HL-60 (cell line): Measurements from ENCODE around the gene MAGI3.

Experiments
- GABPA ChIP-seq: IDR thresholded peaks from 2 replicates; pipeline ENCODE4 v1.6.1; 2012; ENCODE audit warnings: low read depth
- TF ChIP-seq, protein P1 (sequence below): IDR thresholded peaks from one replicate; pipeline ENCODE4 v1.5.1; 2011; ENCODE audit warnings: low read length, control low read depth, inconsistent platforms; ENCODE audit not compliant: insufficient read depth

DNA sequence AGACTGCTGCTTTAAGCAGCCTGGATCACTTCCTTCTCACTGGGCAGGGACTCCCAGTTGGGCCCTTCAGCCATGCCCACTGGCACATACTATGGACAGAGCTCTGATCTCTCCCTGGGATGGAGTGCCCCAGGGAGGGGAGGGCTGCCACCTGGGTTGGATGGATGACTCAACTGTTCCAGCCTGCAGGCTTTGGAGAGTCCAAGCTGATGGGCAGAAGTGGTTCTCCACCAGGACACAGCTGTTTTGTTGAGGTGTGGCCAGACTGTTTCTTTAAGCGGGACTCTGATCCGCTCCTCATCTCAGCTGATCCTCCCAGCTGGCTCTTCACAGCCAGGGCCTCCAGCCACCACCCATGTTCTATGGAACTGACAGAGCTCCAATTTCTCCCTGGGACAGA is 166.9 kb downstream of the MAGI3 start:
- TF ChIP-seq, protein P1, sequence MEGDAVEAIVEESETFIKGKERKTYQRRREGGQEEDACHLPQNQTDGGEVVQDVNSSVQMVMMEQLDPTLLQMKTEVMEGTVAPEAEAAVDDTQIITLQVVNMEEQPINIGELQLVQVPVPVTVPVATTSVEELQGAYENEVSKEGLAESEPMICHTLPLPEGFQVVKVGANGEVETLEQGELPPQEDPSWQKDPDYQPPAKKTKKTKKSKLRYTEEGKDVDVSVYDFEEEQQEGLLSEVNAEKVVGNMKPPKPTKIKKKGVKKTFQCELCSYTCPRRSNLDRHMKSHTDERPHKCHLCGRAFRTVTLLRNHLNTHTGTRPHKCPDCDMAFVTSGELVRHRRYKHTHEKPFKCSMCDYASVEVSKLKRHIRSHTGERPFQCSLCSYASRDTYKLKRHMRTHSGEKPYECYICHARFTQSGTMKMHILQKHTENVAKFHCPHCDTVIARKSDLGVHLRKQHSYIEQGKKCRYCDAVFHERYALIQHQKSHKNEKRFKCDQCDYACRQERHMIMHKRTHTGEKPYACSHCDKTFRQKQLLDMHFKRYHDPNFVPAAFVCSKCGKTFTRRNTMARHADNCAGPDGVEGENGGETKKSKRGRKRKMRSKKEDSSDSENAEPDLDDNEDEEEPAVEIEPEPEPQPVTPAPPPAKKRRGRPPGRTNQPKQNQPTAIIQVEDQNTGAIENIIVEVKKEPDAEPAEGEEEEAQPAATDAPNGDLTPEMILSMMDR, result no peak
- no peak for TF ChIP-seq GABPA
